Kidney (tissue), 14 donors: ENCODE results near the gene SPTY2D1. TPM values are rescaled to one million over a fixed set of nuclear protein-coding genes. Genes with fewer than 3 reads are reported as not detected.

Source experiments
- DNase-seq, 5 donors: peaks; one replicate each; pipeline ENCODE4 v3.0.0-alpha.2; 2013 to 2020
- FAIRE-seq: peaks from 2 replicates; lab custom pipeline; 2012; peaks lifted over from hg19 to GRCh38; lab: Jason Lieb, UNC
- H3K27ac ChIP-seq, 2 donors: one replicate each; pipeline ENCODE4 v1.7.0; 2013; ENCODE audit warnings: low read depth in 2 of 2, low read length in 2 of 2, inconsistent platforms in 1 of 2
- H3K27me3 ChIP-seq: one replicate; pipeline ENCODE4 v1.7.1; 2013; ENCODE audit warnings: low read length, inconsistent platforms; ENCODE audit not compliant: control insufficient read depth, insufficient read depth
- H3K36me3 ChIP-seq, 3 donors: one replicate each; pipeline versions ENCODE4 v1.7.0 to v1.7.1; 2013; ENCODE audit warnings: low read length in 3 of 3, control low read depth in 1 of 3, inconsistent platforms in 1 of 3; ENCODE audit not compliant: insufficient read depth in 3 of 3, control insufficient read depth in 2 of 3
- H3K4me1 ChIP-seq, 3 donors: one replicate each; pipeline versions ENCODE4 v1.7.0 to v1.7.1; 2013; ENCODE audit warnings: low read length in 3 of 3, inconsistent platforms in 1 of 3, low read depth in 1 of 3; ENCODE audit not compliant: control insufficient read depth in 2 of 3, insufficient read depth in 2 of 3
- H3K4me3 ChIP-seq, 3 donors: one replicate each; pipeline versions ENCODE4 v1.7.0 to v1.8.1; 2013; ENCODE audit warnings: low read length in 3 of 3, control low read depth in 1 of 3, inconsistent platforms in 1 of 3
- H3K9ac ChIP-seq, 3 donors: one replicate each; pipeline versions ENCODE4 v1.7.0 to v1.7.1; 2013; ENCODE audit warnings: low read length in 3 of 3, control low read depth in 1 of 3, inconsistent platforms in 1 of 3
- H3K9me3 ChIP-seq, 3 donors: one replicate each; pipeline versions ENCODE4 v1.7.0 to v1.7.1; 2013; ENCODE audit warnings: low read length in 3 of 3, control low read depth in 1 of 3, inconsistent platforms in 1 of 3; ENCODE audit not compliant: control insufficient read depth in 2 of 3, insufficient read depth in 1 of 3
- CTCF ChIP-seq: IDR thresholded peaks from 3 replicates; pipeline ENCODE4 v1.5.1; 2012; ENCODE audit warnings: mild to moderate bottlenecking, moderate library complexity, borderline replicate concordance; ENCODE audit not compliant: insufficient read depth; ENCODE audit errors: extremely low read depth
- intact Hi-C: fragments of 100-400 bp; cut with DNase I; formaldehyde crosslinking; loops from one replicate; pipeline ENCODE4 v1.11.1; 2022
- polyA plus RNA-seq: library from polyadenylated mRNA; stranded (reverse); fragments of 350-450 nt; fragmentation: Illumina TruSeq; extraction: RNeasy Lipid Tissue Mini Kit (QIAGEN cat#74804); gene quantifications from one replicate; pipeline ENCODE4 v1.2.3, GENCODE V29; 2014; ENCODE audit warnings: low read depth, low replicate concordance; ENCODE audit not compliant: insufficient read depth
- total RNA-seq: library from RNA; stranded (reverse); fragmentation: NEBNext Ultra II Directional; extraction: Animal tissue kit (Norgen Biotek cat#: 25700); gene quantifications from one replicate; pipeline ENCODE4 v1.2.1, GENCODE V29; 2021
- donor health status: control.
- donor health status: control.
- donor health status: control.
- donor health status: control.
- donor health status: control.
- donor health status: DM: yes; HTN: yes; CAD: no.
- donor health status: Normal renal cell carcinoma (clear cell type).

Gene SPTY2D1
- total and polyA plus RNA-seq, 2 donors from 2014 or later: 4.8 to 21.9 TPM

GRCh38 chr11:18641677-18642076 lies 7.5 kb upstream of the SPTY2D1 start:
- Histone ChIP-seq H3K4me1 (no peaks in the 10 kb centered on the region), H3K36me3 (no peaks in the 10 kb centered on the region), H3K9ac (no peak overlapping the region), H3K4me3 (no peak overlapping the region), H3K9me3 (no peaks in the 10 kb centered on the region), H3K27me3 (no peaks in the 10 kb centered on the region), H3K27ac (no peak overlapping the region)
- no peak for DNase-seq
- FAIRE-seq: no peak
- no peak for TF ChIP-seq CTCF
- intact Hi-C loops: no loop called here

GRCh38 chr11:18633256-18634139 lies 644 bp downstream of the SPTY2D1 start:
- H3K27ac ChIP-seq: peak overlapping the region; percentile 88 to 91
- H3K27me3 ChIP-seq: no peaks in the 10 kb centered on the region
- intact Hi-C loops: no loop called here
- H3K36me3 ChIP-seq: no peaks in the 10 kb centered on the region
- FAIRE-seq (no peak), DNase-seq (peak in 1 of 5 donors; percentile 8)
- TF ChIP-seq CTCF: no peak
- H3K4me1 ChIP-seq: peaks cover 0 to 9% (median 7%) of the 10 kb centered on the region in 3 donors
- peak overlapping the region; percentile 72 to 99 (median 97) for H3K9ac ChIP-seq
- H3K4me3 ChIP-seq: peak overlapping the region; percentile 95 to 99 (median 96)
- no peaks in the 10 kb centered on the region for H3K9me3 ChIP-seq

DNA sequence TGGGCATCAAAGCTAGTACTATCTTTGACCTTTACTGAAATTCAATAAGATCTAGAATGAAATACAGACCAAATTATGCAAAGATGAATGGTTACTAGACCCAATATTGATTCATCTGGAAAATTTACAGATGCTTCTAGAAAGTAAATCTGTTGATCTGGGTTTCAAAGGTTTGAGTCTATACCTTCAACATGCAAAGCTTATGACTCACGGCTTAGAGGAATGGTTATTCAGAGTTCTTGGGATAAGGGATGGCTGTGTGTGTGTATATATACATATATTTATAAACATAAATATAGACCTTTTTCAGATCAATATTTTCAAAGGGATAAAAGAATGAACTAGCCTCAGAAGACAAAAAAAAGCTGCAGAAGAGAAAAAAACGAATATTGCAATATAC lies 1.3 kb downstream of the SPTY2D1 start:
- FAIRE-seq: no peak
- no peak overlapping the region for H3K27ac ChIP-seq
- H3K4me3 ChIP-seq: peak overlapping the region; percentile 95 to 99 (median 96)

More for the DNA sequence above, 1.3 kb downstream of the SPTY2D1 start:
- Histone ChIP-seq H3K36me3 (no peaks in the 10 kb centered on the region), H3K9ac (peak overlapping the region in 1 of 3 donors; percentile 97), H3K27me3 (no peaks in the 10 kb centered on the region), H3K4me1 (peaks cover 0 to 9% (median 7%) of the 10 kb centered on the region in 3 donors), H3K9me3 (no peaks in the 10 kb centered on the region)
- no peak for TF ChIP-seq CTCF
- intact Hi-C loops: no loop called here
- no peak for DNase-seq
